Measurements from ENCODE around the gene SRM.
"Not testable (repeated sequence)": the region's sequence is repeated elsewhere in the genome, so short reads cannot be mapped to it uniquely, and the experiment has no call there.

Gene SRM

GRCh38 chr1:11019358-11019757 lies 40.5 kb downstream of the SRM start:
- not testable (repeated sequence) for H3K4me1 ChIP-seq (ENCODE audit: control insufficient read depth, insufficient read depth, low read length); H3K4me3 ChIP-seq (ENCODE audit: low read length); H3K27me3 ChIP-seq (ENCODE audit: control insufficient read depth, insufficient read depth, low read length); DNase-seq (ENCODE audit: low read depth, low spot score); H3K9me3 ChIP-seq (ENCODE audit: control insufficient read depth, insufficient read depth, low read length); H3K27ac ChIP-seq (ENCODE audit: low read length)
- WGBS (ENCODE audit: insufficient coverage, insufficient read length), result no CpG with 5 or more reads among the region's 8 CpGs
- peaks cover 40% of the 10 kb centered on the region for H3K36me3 ChIP-seq (ENCODE audit: control insufficient read depth, insufficient read depth, low read length)

GRCh38 chr1:11013160-11013531 lies 46.7 kb downstream of the SRM start:
- WGBS (ENCODE audit: insufficient coverage, insufficient read length), result no CpG with 5 or more reads among the region's 11 CpGs
- H3K36me3 ChIP-seq (ENCODE audit: control insufficient read depth, insufficient read depth, low read length), result peaks cover 12% of the 10 kb centered on the region; the same call in 1 of the 2 replicates
- H3K27ac ChIP-seq (ENCODE audit: low read length), result no peak overlapping the region
- no peak for DNase-seq (ENCODE audit: low read depth, low spot score)
- H3K27me3 ChIP-seq (ENCODE audit: control insufficient read depth, insufficient read depth, low read length), result no peaks in the 10 kb centered on the region
- no peaks in the 10 kb centered on the region for H3K4me1 ChIP-seq (ENCODE audit: control insufficient read depth, insufficient read depth, low read length)
- H3K9me3 ChIP-seq (ENCODE audit: control insufficient read depth, insufficient read depth, low read length), result no peaks in the 10 kb centered on the region
- peak overlapping the region; percentile 95; the same call in 1 of the 2 replicates for H3K4me3 ChIP-seq (ENCODE audit: low read length)

DNA sequence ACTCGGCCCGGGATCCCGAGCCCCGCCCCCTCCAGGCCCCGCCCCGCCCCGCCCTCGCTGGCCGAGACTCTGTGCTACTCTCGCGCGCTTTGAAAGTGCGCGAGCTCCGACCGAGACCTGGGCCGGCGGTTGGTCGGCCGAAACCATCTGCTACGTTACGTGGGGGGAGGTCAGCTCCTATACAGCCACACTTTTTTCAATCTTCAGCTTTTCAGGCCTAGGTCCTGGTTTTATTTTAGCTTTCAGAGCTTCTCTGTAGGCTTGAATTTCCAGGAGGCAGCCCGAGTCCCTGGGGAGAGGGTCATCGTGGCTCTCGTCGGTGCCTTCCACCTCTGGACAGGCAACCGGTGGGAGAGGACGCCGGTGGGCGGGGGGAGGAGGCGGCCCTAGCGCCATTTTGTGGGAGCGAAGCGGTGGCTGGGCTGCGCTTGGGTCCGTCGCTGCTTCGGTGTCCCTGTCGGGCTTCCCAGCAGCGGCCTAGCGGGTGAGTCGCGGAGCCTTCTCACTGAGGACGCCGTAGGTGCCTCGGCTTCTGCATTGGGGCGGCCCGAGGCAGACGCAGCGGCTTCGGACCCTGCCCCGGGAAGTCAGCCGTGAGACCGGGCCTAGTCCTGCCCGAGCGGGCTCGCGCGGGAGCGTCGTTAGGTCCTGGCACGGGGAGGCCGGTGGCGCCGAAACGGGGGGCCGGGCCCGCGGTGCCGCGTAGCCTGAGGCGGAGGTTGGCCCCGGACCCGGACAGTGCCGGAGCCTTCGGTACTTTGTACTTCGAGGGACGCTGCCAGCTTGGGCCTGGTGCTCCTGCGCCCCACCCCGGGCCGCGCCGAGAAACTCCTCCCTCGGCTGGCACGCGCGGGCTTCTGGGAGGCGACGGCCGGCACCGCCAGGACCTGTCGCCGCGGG lies 47.3 kb downstream of the SRM start, which contains the start of gene TARDBP:
Gene TARDBP (plus strand): TSS at position 395 of the 900 bp plus-strand sequence. CDS start 1,074 bp downstream, outside the sequence.
- DNase-seq (ENCODE audit: low read depth, low spot score), result peak; percentile 52
- Histone ChIP-seq H3K27me3 (ENCODE audit: control insufficient read depth, insufficient read depth, low read length) (no peaks in the 10 kb centered on the region), H3K27ac (ENCODE audit: low read length) (no peak within 1 kb of the TSS), H3K9me3 (ENCODE audit: control insufficient read depth, insufficient read depth, low read length) (no peaks in the 10 kb centered on the region), H3K4me3 (ENCODE audit: low read length) (peak within 1 kb of the TSS; percentile 95), H3K4me1 (ENCODE audit: control insufficient read depth, insufficient read depth, low read length) (no peaks in the 10 kb centered on the region), H3K36me3 (ENCODE audit: control insufficient read depth, insufficient read depth, low read length) (peaks cover 10% of the 10 kb centered on the region; the same call in 1 of the 2 replicates)
- no CpG with 5 or more reads among the region's 94 CpGs for WGBS (ENCODE audit: insufficient coverage, insufficient read length)

All from iPS DF 6.9 (cell line).